Measurements from ENCODE around the gene DBH. TPM values are rescaled to one million over a fixed set of nuclear protein-coding genes. Genes with fewer than 3 reads are reported as not detected.

The DBH gene
- polyA plus RNA-seq, 1 donor (not counting 4 experiments of a cell fraction or from before 2014, with no cell fraction given) = not detected

DNA sequence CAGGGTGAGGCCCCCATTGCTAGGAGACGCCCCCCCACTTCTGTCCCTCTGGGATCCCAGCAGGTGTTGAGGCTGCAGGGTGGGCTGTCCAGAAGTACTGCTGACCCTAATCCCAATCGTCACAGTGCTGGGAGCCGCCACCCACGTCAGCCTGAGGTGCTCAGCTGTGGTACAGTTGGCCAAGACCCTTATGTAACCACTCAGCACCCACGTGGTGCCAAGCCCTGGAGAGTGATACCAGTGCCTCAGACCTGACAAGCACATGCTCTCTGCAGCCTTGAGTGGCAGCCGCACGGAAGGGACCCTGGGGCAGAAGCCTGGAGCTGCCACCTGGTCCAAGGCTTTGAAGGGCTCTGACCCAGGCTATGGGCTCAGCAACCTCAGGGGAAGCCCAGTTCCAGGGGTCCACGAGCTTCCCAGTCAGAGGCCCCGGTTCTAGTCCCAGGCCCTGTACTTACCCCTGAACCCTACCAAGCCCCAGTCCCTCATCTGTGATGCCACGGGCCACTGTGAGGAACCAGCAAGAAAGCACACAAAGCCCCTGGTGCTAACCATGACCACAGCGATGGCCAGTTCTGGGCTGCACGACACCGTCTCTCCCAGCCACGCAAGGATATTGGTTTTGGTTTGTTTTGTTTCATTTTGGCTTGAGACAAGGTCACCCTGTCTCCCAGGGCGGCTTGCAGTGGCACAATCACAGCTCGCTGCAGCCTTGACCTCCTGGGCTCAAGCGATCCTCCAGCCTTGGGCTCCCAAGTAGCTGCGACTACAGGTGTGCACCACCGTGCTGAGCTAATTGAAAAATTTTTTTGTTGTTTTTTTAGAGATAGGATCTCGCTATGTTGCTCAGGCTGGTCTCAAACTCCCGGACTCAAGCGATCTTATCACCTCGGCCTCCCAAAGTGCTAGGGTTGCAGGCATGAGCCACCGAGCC lies 50.7 kb downstream of the DBH start:
- Histone ChIP-seq H3K4me3 (ENCODE audit: control insufficient read depth in 2 of 3, extremely low read depth in 1 of 3, insufficient read depth in 2 of 3, low read depth in 1 of 3, low read length in 3 of 3) (no peak overlapping the region), H3K36me3 (ENCODE audit: control insufficient read depth in 2 of 2, extremely low read depth in 1 of 2, insufficient read depth in 2 of 2, low read length in 2 of 2) (no peaks in the 10 kb centered on the region), H4K20me1 (ENCODE audit: control insufficient read depth, extremely low read depth, insufficient read depth, low read length) (no peaks in the 10 kb centered on the region), H3K9me3 (ENCODE audit: control insufficient read depth, low read depth, low read length) (no peaks in the 10 kb centered on the region), H2AFZ (ENCODE audit: control insufficient read depth, low read length) (no peak overlapping the region), H3K27me3 (ENCODE audit: control insufficient read depth, extremely low read depth, insufficient read depth, low read length) (peaks cover 5% of the 10 kb centered on the region), H3K4me1 (ENCODE audit: control insufficient read depth, extremely low read depth, insufficient read depth, low read length) (no peaks in the 10 kb centered on the region), H3K4me2 (ENCODE audit: control insufficient read depth, extremely low read depth, insufficient read depth, low read depth, low read length) (no peak overlapping the region), H3K9ac (ENCODE audit: control insufficient read depth, extremely low read depth, insufficient read depth, low read length) (no peak overlapping the region), H3K79me2 (ENCODE audit: control insufficient read depth, insufficient read depth, low read length) (no peaks in the 10 kb centered on the region), H3K27ac (ENCODE audit: control insufficient read depth, insufficient read depth, low read length) (no peak overlapping the region), H3K9me1 (ENCODE audit: control insufficient read depth, extremely low read depth, insufficient read depth, low read length) (no peaks in the 10 kb centered on the region)
- DNase-seq (ENCODE audit: low read depth, low spot score) = no peak
- no peak for FAIRE-seq
- dilution Hi-C loops (cut with MboI; ENCODE audit: extremely low pct_ligation_motif_present, low sequenced_read_pairs) = no loop called here
- no peak for TF ChIP-seq EZH2 (IDR thresholded peaks at IDR 0.05; ENCODE audit: low read length)
- TF ChIP-seq, protein P1, sequence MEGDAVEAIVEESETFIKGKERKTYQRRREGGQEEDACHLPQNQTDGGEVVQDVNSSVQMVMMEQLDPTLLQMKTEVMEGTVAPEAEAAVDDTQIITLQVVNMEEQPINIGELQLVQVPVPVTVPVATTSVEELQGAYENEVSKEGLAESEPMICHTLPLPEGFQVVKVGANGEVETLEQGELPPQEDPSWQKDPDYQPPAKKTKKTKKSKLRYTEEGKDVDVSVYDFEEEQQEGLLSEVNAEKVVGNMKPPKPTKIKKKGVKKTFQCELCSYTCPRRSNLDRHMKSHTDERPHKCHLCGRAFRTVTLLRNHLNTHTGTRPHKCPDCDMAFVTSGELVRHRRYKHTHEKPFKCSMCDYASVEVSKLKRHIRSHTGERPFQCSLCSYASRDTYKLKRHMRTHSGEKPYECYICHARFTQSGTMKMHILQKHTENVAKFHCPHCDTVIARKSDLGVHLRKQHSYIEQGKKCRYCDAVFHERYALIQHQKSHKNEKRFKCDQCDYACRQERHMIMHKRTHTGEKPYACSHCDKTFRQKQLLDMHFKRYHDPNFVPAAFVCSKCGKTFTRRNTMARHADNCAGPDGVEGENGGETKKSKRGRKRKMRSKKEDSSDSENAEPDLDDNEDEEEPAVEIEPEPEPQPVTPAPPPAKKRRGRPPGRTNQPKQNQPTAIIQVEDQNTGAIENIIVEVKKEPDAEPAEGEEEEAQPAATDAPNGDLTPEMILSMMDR (optimal IDR thresholded peaks at IDR 0.05 in 1 of 3, IDR thresholded peaks at IDR 0.05 in 1 of 3, conservative IDR thresholded peaks at IDR 0.05 in 1 of 3; ENCODE audit: extremely low read depth in 1 of 3, insufficient read depth in 2 of 3, low read length in 3 of 3) = no peak

DNA sequence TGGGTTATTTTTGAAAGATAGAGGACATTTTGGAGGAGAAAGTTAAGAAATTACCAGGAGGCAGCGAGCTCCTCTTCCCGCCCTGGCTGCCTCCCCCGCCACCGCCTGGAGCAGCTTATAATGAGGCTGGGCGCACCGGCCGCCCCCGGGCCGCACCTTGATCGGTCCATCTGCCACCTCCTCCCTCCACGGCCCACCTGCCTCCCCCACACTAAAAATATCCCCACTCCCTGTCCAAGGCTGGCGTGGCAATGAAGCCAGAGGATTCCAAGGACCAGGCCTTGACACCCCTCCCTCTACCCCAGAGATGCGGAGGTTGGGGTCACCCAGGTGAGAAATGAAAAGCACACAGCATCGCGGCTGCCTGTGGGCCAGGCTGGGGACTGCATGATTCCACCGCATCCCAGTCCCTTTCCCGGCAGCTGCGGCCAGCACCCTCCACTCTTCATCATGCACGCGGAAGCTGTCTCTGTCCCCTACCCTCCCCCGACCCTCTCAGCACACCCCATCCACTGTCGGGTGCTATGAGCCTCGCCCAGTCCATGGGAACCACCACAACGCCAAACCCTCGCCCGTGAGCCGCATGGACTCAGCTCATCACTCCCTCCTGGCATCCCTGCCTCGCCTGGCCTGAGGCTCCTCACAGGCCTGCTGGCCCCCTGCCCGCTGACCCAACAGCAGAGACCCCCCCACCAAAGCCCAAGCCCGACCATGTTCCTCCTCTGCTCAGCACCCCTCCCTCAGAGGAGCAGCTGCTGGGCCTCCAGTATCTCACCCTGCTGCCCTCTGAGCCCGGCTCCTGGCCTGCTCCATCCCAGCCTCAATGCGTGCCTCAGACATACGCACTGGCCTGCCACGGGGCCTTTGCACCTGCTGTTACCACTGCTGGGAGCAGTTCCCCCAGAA lies 51.9 kb downstream of the DBH start:
- Histone ChIP-seq H3K9me1 (ENCODE audit: control insufficient read depth, extremely low read depth, insufficient read depth, low read length) (no peaks in the 10 kb centered on the region), H3K27ac (ENCODE audit: control insufficient read depth, insufficient read depth, low read length) (no peak overlapping the region), H3K79me2 (ENCODE audit: control insufficient read depth, insufficient read depth, low read length) (no peaks in the 10 kb centered on the region), H4K20me1 (ENCODE audit: control insufficient read depth, extremely low read depth, insufficient read depth, low read length) (no peaks in the 10 kb centered on the region), H3K36me3 (ENCODE audit: control insufficient read depth in 2 of 2, extremely low read depth in 1 of 2, insufficient read depth in 2 of 2, low read length in 2 of 2) (no peaks in the 10 kb centered on the region), H3K9me3 (ENCODE audit: control insufficient read depth, low read depth, low read length) (no peaks in the 10 kb centered on the region), H3K9ac (ENCODE audit: control insufficient read depth, extremely low read depth, insufficient read depth, low read length) (no peak overlapping the region), H3K27me3 (ENCODE audit: control insufficient read depth, extremely low read depth, insufficient read depth, low read length) (peaks cover 5% of the 10 kb centered on the region), H3K4me3 (ENCODE audit: control insufficient read depth in 2 of 3, extremely low read depth in 1 of 3, insufficient read depth in 2 of 3, low read depth in 1 of 3, low read length in 3 of 3) (no peak overlapping the region), H2AFZ (ENCODE audit: control insufficient read depth, low read length) (no peak overlapping the region), H3K4me1 (ENCODE audit: control insufficient read depth, extremely low read depth, insufficient read depth, low read length) (no peaks in the 10 kb centered on the region), H3K4me2 (ENCODE audit: control insufficient read depth, extremely low read depth, insufficient read depth, low read depth, low read length) (no peak overlapping the region)
- dilution Hi-C loops (cut with MboI; ENCODE audit: extremely low pct_ligation_motif_present, low sequenced_read_pairs) = no loop called here
- no peak for DNase-seq (ENCODE audit: low read depth, low spot score)
- TF ChIP-seq EZH2 (IDR thresholded peaks at IDR 0.05; ENCODE audit: low read length) = no peak
- TF ChIP-seq, protein P1 (optimal IDR thresholded peaks at IDR 0.05 in 1 of 3, IDR thresholded peaks at IDR 0.05 in 1 of 3, conservative IDR thresholded peaks at IDR 0.05 in 1 of 3; ENCODE audit: extremely low read depth in 1 of 3, insufficient read depth in 2 of 3, low read length in 3 of 3) = no peak
- no peak for FAIRE-seq

Data from keratinocyte (primary cell).